HG03442 (cell line): ENCODE results near the gene ZBTB16.

Experiments
- ATAC-seq: cut with Tn5 transposase; IDR thresholded peaks from one replicate; pipeline ENCODE4 v1.9.1; 2021; ENCODE audit warnings: mild to moderate bottlenecking, moderate library complexity; ENCODE audit not compliant: unreplicated experiment

Gene ZBTB16

GRCh38 chr11:114180301-114181055 is 121.0 kb downstream of the ZBTB16 start:
- ATAC-seq = no peak

GRCh38 chr11:114181195-114181594 is 121.7 kb downstream of the ZBTB16 start:
- no peak for ATAC-seq

- ATAC-seq = no peak
These were observed 122.2 kb downstream of the ZBTB16 start for GRCh38 chr11:114181752-114182151.

- ATAC-seq = no peak
These were observed 123.0 kb downstream of the ZBTB16 start for GRCh38 chr11:114182471-114183043.

- no peak for ATAC-seq
These were observed 123.6 kb downstream of the ZBTB16 start for GRCh38 chr11:114183044-114183511.

GRCh38 chr11:114185436-114185835 is 125.9 kb downstream of the ZBTB16 start:
- ATAC-seq = no peak

GRCh38 chr11:114187173-114187572 is 127.7 kb downstream of the ZBTB16 start:
- no peak for ATAC-seq

GRCh38 chr11:114188851-114189570 is 129.5 kb downstream of the ZBTB16 start:
- ATAC-seq = no peak

GRCh38 chr11:114190630-114191029 is 131.1 kb downstream of the ZBTB16 start:
- no peak for ATAC-seq

GRCh38 chr11:114191893-114192292 is 132.4 kb downstream of the ZBTB16 start:
- no peak for ATAC-seq

GRCh38 chr11:114192841-114193389 is 133.4 kb downstream of the ZBTB16 start:
- no peak for ATAC-seq

- no peak for ATAC-seq
These were observed 134.5 kb downstream of the ZBTB16 start for GRCh38 chr11:114193730-114194679.

- ATAC-seq = no peak
These were observed 135.2 kb downstream of the ZBTB16 start for GRCh38 chr11:114194702-114195101.

- no peak for ATAC-seq
These were observed 135.6 kb downstream of the ZBTB16 start for GRCh38 chr11:114195151-114195550.

GRCh38 chr11:114195981-114196731 is 136.6 kb downstream of the ZBTB16 start:
- ATAC-seq = no peak

- ATAC-seq = no peak
These were observed 137.6 kb downstream of the ZBTB16 start for GRCh38 chr11:114196997-114197703.

GRCh38 chr11:114197799-114198500 is 138.4 kb downstream of the ZBTB16 start:
- ATAC-seq = no peak

GRCh38 chr11:114199051-114199450 is 139.5 kb downstream of the ZBTB16 start:
- ATAC-seq = no peak
